ENCODE data around the gene KIF12. TPM values are rescaled to one million over a fixed set of nuclear protein-coding genes. Genes with fewer than 3 reads are reported as not detected.

KIF12 gene
- total RNA-seq, 2 donors from 2014 or later: not detected

- Histone ChIP-seq H3K4me3 (no peak overlapping the region), H3K9me3 (no peaks in the 10 kb centered on the region), H3K27ac (no peak overlapping the region), H3K27me3 (no peaks in the 10 kb centered on the region), H3K36me3 (peaks cover 24% of the 10 kb centered on the region), H3K4me1 (no peaks in the 10 kb centered on the region)
- DNase-seq (ENCODE audit: low spot score): peak; percentile 9
- TF ChIP-seq CTCF (IDR thresholded peaks at IDR 0.05): no peak
Measured at GRCh38 chr9:114051281-114051680, 47.8 kb downstream of the KIF12 start.

GRCh38 chr9:114050646-114051045, 48.4 kb downstream of the KIF12 start:
- no peak for DNase-seq (ENCODE audit: low spot score)
- Histone ChIP-seq H3K27ac (no peak overlapping the region), H3K4me1 (no peaks in the 10 kb centered on the region), H3K36me3 (peaks cover 24% of the 10 kb centered on the region), H3K9me3 (no peaks in the 10 kb centered on the region), H3K4me3 (no peak overlapping the region), H3K27me3 (no peaks in the 10 kb centered on the region)
- no peak for TF ChIP-seq CTCF (IDR thresholded peaks at IDR 0.05)

GRCh38 chr9:114050226-114050568, 48.9 kb downstream of the KIF12 start:
- no peak for DNase-seq (ENCODE audit: low spot score)
- H3K36me3 ChIP-seq: peaks cover 24% of the 10 kb centered on the region
- no peaks in the 10 kb centered on the region for H3K27me3 ChIP-seq
- H3K4me3 ChIP-seq: no peak overlapping the region
- no peaks in the 10 kb centered on the region for H3K9me3 ChIP-seq
- TF ChIP-seq CTCF (IDR thresholded peaks at IDR 0.05): no peak
- H3K4me1 ChIP-seq: no peaks in the 10 kb centered on the region
- no peak overlapping the region for H3K27ac ChIP-seq

GRCh38 chr9:114049441-114050225, 49.5 kb downstream of the KIF12 start:
- Histone ChIP-seq H3K36me3 (peaks cover 24% of the 10 kb centered on the region), H3K27ac (no peak overlapping the region)
- no peak for TF ChIP-seq CTCF (IDR thresholded peaks at IDR 0.05)

GRCh38 chr9:114048533-114049415, 50.3 kb downstream of the KIF12 start:
- Histone ChIP-seq H3K4me3 (no peak overlapping the region), H3K9me3 (no peaks in the 10 kb centered on the region), H3K27ac (no peak overlapping the region), H3K36me3 (peaks cover 24% of the 10 kb centered on the region), H3K27me3 (no peaks in the 10 kb centered on the region), H3K4me1 (no peaks in the 10 kb centered on the region)
- DNase-seq (ENCODE audit: low spot score): peak; percentile 13
- TF ChIP-seq CTCF (IDR thresholded peaks at IDR 0.05): no peak

More at GRCh38 chr9:114049441-114050225, 49.5 kb downstream of the KIF12 start:
- DNase-seq (ENCODE audit: low spot score): no peak
- Histone ChIP-seq H3K9me3 (no peaks in the 10 kb centered on the region), H3K4me3 (no peak overlapping the region), H3K4me1 (no peaks in the 10 kb centered on the region), H3K27me3 (no peaks in the 10 kb centered on the region)

All from right atrium auricular region (tissue), 2 donors.